Stimulated activated CD4-positive, alpha-beta T cell treated with anti-CD3 and anti-CD28 coated beads, Interleukin-1b, Interleukin-23, amount 100 ng/mL, for 24 hours (primary cell): Measurements from ENCODE around the gene AK1.
A peak's percentile ranks its signal among the peaks of the same experiment; 100 is the strongest.

ENCODE experiments used
- DNase-seq, 4 experiments: peaks; one replicate each; pipeline ENCODE4 v3.0.0-alpha.2; 2020; ENCODE audit warnings: low read depth in 4 of 4, low spot score in 1 of 4

The AK1 gene

DNA sequence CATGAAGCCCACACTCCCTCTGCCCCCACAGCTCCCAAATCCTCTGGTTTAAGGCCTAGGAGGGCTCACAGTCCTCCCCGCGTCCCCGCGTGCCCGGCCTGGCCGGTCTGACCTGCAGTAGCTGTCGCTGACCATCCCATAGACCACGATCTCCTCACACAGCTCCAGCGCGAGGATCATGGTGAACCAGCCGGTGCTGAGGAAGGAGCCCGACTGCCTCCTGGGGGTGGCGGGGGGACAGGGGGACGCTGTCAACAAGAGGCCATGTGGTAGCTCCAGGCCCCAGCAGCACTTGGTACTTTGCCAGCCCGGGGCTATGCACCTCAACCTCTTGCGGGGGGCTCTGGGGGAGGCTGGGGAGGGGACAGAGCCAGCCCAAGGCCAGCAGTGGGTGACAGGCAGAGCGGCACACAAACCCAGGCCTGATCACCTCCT, 32.4 kb upstream of the AK1 start:
- DNase-seq: no peak

DNA sequence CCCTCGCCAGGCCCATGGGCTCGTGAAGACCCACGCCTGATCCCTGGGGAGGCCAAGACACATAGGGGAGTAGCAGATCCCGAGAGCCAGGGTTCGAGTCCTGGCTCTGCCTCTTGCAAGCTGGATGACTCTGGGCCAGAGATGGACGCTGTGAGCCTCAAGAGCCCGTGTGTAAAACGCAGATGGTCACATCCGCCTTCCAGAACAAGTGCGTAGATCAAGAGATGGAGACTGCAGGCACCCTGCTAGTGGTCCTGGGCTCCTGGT, 31.1 kb upstream of the AK1 start:
- no peak for DNase-seq

DNA sequence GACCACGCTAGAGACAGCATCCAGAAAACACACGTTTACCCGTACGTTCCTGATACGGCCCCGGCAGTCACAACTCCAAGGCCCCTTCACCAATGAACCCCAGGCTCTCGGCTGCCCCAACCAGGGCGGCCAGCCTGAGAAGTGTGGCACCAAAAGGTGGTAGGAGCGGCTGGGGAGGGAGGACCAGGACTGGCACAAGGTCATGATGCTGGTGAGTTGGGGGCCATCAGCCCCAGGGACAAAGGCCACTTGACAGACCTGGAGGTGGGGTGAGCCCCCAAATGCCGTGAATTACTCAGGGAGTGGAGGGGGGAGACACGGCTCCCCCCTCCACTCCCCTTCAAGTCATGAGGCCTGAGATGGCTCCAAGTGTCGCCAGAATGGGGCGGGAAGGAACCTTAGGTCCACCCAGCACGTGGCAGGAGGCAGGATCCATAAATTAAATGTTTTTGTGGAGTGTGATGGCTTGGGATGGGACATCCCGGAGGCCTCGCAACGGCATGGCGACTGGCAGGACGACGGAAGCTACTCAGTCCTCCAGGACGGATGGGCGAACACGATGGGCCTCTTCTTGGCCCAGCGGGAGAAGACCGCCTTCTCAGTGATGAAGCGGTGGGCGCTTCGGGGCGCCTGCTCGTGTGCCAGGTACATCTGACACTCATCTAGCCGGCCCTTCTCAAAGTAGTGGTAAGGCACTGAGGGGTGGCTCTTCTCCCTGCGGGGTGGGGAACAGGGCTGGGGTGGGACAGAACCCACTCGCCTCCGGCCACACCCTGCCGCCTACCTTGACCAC, 30.6 kb upstream of the AK1 start:
- DNase-seq: no peak

DNA sequence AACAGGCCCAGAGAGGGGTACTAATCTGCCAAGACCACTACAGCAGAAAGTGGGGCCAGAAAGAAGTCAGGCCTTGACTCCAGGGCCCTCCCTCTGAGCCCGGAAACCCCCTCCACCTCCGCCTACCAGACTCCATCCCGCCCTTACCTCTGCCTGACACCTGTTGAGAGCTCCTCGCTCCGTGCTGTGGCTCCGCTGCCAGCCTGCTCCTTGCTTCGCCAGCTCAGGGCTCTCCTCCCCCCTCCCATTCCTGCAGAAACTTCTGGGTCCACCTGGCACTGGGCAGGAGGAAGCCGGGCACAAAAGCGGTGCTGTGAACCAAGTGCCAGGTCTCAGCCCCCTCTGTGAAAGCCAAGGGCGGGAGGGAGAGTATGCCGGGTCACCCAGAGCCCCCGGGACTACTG, 28.3 kb upstream of the AK1 start:
- no peak for DNase-seq

DNA sequence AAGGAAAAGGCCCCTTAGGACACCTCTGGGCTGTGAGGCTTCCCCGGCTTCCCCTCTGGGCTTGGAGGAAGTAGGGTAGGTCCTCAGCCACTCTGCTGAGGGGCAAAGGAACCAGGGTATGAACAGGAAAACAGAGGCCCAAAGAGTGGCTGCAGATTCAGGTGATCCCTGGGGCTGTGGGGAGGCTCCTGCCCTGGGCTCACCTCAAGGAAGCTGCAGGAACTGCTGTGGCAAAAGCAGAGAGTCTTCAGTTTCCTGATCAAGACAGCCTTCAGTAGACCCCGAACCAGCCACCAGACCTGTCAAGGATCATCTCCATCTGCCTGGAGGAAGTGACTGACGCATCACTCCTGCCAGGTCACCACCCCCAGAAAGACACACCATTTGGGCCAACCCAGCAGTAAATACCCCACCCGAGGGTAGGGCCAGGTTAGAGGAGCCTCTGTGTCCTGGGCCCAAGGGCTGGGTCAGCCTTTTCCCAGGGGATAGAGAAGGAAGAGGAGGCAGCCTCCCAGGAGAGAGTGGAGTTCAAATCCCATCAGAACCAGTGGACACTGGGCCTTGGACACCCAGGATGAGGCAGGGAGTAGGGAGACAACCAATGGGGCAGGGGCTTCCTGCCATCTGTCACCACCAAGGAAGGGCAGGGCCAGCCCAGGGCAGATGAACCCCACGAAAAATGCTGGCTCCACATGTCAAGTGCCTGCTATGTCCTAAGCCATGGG, 27.7 kb upstream of the AK1 start:
- DNase-seq: no peak

DNA sequence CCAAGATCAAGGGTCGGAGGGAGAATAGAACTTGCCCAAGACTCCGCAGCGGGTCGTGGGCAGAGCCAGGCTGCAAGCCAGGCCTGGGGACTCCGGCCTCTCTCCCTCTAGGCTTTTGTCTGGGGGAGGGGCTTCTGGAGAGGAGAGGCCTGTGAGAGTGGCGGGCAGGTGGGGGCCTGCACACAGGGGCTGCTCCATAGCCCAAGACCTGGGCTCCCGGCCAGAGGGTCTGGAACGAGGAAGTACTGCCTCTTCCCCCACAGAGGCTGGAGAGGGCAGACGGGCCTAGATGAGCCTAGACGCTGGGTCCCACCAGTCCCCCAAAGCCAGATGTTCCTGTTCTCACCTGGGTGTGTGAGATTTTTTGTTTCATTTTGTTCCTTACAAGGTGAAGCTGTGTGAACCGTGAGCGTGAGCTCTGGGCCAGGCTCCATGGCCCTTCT, 27.1 kb upstream of the AK1 start:
- no peak for DNase-seq

DNA sequence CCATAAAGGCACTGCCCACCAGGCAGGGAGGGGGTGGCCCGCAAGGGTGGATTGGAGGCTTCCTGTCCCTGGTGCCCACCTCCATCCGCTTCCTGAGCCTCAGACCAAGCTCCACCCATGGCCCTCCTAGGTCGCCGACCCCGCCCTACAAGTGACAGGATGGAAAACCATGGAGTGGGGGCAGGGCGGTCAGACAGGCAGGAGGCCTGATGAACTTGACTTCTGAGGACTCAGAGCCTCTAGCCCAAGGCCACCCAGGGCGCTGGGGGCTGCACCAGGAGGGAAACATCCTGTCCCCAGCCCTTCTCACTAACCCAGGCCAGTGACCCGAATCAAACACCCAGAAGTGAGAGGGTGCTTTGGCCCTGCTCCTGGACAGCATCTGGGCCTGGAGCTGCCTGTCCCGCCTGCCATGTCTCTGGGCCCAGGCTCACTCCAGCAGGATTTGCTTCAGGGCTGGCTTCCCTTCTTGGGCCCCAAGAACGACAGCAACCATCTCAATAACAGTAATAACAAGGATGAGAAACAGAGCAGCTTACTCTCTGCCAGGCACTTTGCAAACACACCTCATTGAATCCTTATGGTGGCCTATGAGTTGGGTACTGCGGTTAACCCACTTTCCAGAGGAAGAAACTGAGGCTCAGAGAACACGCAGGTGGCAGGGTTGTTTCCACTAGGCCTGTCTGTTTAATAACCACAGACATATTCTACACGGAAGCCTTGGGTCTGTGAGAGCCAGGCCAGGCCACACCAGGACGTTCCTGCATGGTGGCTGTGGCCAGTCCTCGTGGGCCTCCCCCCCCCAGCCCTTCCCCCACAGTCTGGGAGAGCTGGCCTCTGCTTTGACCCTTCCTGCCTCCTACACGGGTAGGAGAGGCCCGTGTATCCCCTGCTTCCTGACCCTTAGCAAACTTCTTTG, 26.3 kb upstream of the AK1 start:
- DNase-seq: peak in 3 of 4 experiments; percentile 41 to 87 (median 60)

DNA sequence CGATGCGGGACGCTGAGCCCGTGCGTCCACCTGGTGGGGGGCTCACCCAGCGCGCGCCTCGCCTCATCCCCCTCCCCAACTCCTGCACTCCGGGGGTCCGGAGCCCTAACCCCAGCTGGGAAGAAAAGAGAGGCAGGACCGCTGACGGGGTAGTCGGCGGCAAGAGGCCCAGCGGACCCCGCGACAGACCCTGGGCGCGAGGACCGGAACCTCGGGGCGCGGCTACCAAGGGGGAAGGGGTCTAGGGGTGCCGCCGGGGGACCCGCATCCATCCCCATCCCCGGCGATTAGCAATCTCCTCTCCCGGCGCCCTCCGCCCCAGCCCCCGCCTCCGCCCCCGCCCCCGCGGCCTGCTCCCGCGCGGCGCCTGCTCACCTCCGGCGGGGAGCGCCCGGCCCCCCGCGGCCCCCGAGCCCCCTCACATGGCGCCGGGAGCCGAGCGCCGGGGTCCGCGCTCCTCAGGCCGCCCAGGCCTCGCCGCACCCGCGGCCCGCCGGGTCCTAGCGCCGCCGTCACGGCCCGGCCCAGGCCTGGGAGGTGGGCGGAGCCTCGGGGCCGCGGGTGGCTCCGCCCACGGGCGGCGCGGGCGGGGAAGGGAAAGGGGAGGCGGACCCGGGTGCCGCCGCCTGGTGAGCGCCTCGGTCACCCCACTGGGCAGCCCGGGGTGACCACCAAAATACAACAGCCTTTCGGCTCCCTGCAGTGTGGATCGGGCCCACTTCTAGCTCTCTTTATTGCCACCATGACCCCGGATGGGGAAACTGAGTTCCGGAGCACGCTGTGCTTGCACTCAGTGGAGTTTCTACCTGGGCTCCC, 21.9 kb upstream of the AK1 start, which contains the start of gene ST6GALNAC6:
Gene ST6GALNAC6 (minus strand): TSS at position 476 of the 816 bp plus-strand sequence. CDS start 1,622 bp downstream, outside the sequence.
- DNase-seq: peak; percentile 47 to 67 (median 56)

DNA sequence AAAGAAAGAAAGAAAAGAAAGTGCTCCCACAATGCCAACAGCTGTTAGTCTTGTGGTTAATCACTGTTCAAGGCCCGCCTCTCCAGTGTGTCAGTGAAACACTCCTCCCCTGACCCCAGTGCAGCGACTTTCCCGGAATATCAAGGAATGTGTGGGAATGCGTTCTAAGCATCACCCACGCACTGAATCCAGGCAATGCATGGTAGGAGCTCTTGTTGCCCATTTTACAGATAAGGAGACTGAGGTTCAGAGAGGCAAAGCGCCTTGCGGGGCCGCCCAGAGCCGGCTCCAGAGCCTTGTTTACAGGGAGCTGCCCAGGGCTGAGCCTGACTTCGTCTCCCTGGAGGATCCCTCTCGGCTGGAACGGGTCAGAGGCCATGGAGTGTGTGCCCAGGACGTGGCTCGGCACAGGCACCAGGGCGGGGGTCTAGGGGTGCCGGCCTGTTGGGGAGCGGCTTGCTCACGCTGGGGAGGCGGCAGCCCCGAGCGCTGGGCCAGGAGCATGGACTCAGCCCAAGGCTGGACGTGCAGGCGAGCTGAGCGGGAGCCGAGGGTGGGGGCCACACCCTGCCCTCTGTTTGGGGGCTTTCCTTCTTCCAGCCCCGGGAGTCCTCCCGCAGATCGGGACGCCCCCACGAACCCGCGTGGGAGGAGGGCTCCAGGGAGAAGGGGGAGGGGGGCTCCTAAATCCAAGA, 21.1 kb upstream of the AK1 start:
- no peak for DNase-seq

DNA sequence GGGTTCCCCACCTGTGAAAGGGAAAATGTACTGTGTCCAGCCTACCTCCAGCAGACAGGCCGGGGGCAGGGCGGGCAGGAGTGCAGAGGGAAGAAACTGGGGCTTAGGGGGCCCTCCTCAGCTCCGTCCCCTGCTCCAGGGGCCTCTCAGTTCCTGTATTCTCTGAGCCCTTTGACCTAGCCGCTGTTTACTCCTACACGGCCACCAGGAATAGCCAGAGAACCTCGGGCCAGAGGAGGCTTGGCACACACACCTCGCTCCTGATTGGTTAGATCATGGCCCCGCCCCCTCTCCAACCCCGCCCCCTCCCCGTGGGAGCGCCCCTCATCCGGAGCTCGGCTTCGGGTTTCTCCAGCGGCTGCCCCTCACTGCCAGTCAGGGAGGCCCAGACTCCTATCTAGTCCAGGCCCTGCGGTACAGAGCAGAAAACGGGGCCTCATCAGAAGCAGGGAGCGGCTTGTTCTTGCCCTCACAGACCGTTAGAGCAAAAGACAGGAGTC, 19.8 kb upstream of the AK1 start:
- no peak for DNase-seq

DNA sequence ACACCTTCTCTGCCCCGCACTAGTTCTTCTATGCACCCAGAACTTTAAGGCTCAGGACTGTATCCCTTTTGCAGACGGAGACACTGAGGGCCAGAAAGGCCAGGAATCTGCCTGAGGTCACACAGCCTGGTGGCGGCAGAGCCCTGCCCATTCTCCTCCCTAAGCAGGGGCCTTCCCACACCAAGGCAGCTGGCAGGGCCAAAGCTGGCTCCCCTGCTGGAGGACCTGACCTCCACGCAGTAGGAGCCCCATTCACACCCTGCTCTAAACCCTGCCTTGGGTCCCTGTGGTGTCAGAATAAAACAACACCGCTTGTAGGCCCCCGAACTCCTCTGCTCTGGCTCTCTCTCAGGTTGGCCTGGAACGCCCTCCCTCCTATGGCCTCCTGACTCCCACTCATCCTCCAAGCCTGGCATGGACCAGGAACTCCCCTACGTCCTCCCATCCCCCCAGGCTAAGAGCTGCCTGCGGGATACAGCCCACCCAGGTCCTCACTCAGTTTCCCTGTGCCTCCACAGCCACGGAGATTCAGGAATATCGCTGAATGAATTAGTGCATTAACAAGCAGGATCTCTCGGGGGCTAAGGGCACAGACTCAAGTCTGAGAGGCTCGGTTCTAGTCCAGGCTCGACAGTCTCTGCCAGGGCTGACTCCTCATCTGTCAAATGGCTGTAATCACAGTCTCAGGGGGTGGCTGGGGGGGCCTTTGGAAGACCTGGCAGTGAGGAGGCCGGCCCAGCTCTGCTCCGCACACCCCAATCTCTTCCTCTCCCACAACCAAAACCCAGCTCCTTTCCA, 19.1 kb upstream of the AK1 start:
- no peak for DNase-seq

DNA sequence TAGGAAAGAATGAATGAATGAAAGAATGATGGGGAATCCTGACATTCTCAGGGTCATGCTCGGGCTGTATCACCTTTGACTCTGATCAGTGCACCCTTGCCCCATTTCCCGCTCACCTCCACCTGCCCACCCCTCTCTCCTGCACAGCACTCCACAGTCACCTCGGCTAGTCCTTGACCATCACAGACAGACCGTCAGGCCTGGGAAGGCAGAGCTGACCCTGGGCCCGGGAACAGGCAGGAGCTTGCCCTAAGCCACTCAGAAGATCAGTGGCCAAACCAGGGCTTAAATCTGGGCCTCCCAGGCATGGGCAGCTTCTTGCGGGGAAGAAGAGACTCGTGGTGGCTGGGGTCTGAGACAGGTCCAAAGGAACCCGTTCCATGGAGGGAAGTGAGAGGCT, 18.3 kb upstream of the AK1 start:
- no peak for DNase-seq

DNA sequence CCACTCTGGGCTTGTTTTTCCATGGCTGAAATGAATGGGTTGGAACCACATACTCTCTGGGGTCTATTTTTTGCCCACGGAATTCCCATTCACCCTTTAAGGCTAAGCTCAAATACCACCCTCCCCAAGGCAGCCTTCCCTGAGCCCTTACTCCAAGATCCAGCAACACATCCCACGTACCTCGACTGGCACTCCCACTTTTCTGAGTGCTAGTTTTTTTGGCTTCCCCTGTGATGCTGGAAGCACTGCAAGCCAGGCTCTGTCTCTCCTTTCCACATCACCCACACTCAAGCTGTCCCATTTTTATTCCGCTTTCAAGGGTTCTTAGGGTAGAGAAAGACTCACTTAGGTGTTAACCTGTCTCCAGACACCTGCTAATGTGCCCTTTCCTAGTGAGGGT, 15.9 kb upstream of the AK1 start:
- DNase-seq: no peak

DNA sequence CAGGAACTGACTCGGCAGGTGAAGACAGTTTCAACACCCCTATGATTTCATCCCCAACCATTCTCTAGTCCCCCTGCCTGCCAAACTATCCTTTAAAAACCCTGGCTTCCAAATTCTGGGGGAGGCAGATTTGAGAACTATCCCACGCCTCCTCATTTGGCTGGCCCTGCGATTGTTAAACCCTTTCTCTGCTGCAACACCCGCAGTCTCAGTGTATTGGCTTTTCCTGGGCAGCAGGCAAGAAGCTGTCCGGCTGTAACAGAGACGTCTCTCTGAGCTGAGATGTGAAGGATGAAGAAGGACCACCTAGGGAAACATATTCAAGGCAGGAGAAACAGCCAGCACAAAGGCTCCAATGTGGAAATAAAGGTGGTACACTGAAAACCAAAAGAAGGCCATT, 15.4 kb upstream of the AK1 start:
- DNase-seq: no peak

DNA sequence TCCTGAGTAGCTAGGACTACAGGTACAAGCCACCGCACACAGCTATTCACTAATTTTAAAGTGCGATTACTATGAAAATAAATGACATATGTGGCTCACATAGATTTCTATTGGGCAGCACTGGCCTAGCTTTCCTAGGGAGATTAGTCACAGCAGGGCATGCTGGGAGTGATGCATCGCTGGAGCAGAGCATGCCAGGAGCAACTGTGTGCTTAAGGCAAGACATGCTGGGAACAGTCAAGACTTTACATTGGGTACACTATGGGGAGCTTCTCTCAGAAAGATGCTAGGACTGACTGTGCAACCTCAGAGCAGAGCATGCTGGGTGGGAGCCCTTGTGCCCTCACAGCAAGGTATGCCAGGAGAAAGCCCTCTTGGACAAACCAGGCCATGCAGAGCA, 12.6 kb upstream of the AK1 start:
- no peak for DNase-seq

DNA sequence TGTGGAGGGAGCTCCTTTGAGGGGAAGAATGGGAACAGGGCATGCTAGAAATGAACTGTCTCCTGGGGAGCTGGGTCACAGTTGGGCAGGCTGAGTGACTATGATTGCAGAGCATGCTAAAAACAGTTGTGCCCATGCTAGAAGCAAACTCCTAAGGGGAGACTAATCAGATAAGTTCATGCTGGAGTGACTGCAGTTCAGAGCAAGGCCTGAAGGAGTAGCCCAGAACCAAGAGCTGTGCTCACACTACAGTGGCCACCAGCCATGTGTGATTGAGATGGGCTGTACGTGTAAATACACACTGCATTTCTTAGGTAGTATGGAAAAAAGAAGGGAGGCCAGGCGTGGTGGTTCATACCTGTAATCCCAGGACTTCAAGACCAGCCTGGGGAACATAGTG, 10.3 kb upstream of the AK1 start:
- DNase-seq: no peak

DNA sequence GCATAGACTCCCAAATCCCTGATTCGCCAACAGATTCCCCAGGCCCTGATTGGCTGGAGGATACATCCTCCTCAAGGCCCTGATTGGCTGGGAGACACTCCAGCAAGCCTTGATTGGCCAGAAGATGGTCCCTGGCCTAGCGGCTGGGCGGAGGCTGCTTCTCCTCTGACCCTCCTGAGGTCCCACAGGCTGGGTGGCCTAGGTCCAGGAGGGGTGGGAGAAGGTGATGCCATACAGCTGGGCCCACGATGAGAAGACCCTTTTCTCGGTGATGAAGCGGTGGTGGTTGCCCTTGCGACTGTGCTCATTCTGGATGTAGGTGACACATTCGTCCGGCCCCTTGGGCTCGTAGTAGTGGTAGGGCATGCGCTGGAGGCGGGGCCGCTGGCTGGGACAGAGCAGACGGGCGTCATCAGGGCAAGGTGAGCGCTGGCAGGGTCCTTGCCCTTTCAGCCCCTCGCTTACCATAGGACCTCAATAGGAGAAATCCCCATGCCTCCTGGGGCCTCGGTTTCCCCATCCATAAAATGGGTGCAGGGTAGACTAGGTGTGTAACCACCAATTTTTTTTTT, 9.0 kb upstream of the AK1 start:
- no peak for DNase-seq

DNA sequence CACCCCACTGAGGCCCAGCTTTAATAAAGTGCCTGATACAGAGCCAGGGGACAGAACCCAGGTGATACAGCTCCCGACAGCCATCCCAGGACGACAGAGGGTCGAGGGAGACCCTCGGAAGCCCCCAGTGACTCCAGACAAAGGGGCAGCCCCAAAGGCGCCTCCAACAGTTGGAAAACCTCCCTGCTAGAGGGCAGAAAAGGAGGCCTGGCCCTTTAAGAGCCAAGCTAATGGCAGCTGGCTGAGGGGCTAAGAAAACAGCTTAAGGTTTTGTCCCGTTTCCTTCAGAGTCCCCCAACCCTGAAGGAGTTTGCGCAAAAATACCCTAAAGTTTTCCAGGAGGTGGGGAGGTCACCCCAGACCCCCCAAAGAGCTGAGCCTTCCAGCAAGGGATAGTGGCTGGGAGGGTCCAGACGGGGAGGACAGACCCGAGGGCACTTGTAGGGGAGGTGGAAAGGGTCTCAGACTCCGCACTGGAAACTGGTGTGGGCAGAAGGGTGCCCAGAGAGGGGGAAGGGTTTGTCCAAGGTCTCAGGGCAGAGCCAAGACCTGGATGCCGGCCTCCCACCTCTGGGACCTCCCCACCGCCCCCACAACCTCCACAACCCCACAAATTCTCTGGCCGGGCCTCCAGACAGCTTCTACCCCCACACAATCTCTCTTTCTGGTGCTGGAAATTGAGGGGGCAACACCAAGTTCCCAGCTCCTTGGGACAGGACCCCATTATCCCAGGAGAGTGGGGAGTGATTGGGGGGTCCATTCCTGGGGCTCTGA, 8.2 kb upstream of the AK1 start:
- DNase-seq: no peak
